Hepatocyte (in vitro differentiated cells): Measurements from ENCODE around the gene CILP2. TPM values are rescaled to one million over a fixed set of nuclear protein-coding genes. Genes with fewer than 3 reads are reported as not detected.

Experiments
- DNase-seq: peaks from one replicate; pipeline ENCODE4 v3.0.0-alpha.2; 2016; ENCODE audit warnings: low spot score
- H2AFZ ChIP-seq: fragments of 200-600 bp; sonication (generic); 2 replicates; pipeline ENCODE4 v1.6.0; 2016; ENCODE audit warnings: antibody characterized with exemption, mild to moderate bottlenecking
- H3K27ac ChIP-seq: fragments of 200-600 bp; sonication (generic); 2 replicates; pipeline ENCODE4 v1.5.1; 2016; ENCODE audit warnings: mild to moderate bottlenecking
- H3K27me3 ChIP-seq: fragments of 200-600 bp; sonication (generic); 2 replicates; pipeline ENCODE4 v1.6.1; 2016
- H3K36me3 ChIP-seq: fragments of 200-600 bp; sonication (generic); replicated peaks from 2 replicates; pipeline ENCODE4 v1.5.1; 2016; ENCODE audit warnings: low read depth; ENCODE audit not compliant: insufficient read depth
- H3K4me1 ChIP-seq: fragments of 200-600 bp; sonication (generic); 2 replicates; pipeline ENCODE4 v1.5.1; 2016; ENCODE audit warnings: mild to moderate bottlenecking, moderate library complexity; ENCODE audit not compliant: insufficient read depth
- H3K4me2 ChIP-seq: fragments of 200-600 bp; sonication (generic); 2 replicates; pipeline ENCODE4 v1.6.0; 2016
- H3K4me3 ChIP-seq: fragments of 200-600 bp; sonication (generic); 2 replicates; pipeline ENCODE4 v1.5.1; 2016; ENCODE audit warnings: mild to moderate bottlenecking
- H3K79me2 ChIP-seq: fragments of 200-600 bp; sonication (generic); 2 replicates; pipeline ENCODE4 v1.6.0; 2017; ENCODE audit warnings: mild to moderate bottlenecking
- H3K9me2 ChIP-seq: fragments of 200-600 bp; sonication (generic); replicated peaks from 2 replicates; pipeline ENCODE4 v1.6.0; 2017; ENCODE audit warnings: mild to moderate bottlenecking; ENCODE audit not compliant: insufficient read depth
- H3K9me3 ChIP-seq: fragments of 200-600 bp; sonication (generic); 2 replicates; pipeline ENCODE4 v1.5.1; 2016; ENCODE audit warnings: low read depth, mild to moderate bottlenecking
- H4K20me1 ChIP-seq: fragments of 200-600 bp; sonication (generic); 2 replicates; pipeline ENCODE4 v1.6.0; 2016; ENCODE audit warnings: mild to moderate bottlenecking; ENCODE audit not compliant: insufficient read depth, poor library complexity, severe bottlenecking
- EZH2 ChIP-seq: fragments of 200-600 bp; sonication (generic); IDR thresholded peaks from 2 replicates; pipeline ENCODE4 v1.6.1; 2016; ENCODE audit warnings: antibody characterized with exemption, mild to moderate bottlenecking, borderline replicate concordance
- EZH2phosphoT487 ChIP-seq: fragments of 200-600 bp; sonication (generic); IDR thresholded peaks from one replicate; pipeline ENCODE4 v1.6.1; 2018; ENCODE audit warnings: antibody characterized with exemption, mild to moderate bottlenecking, low read depth, moderate library complexity; ENCODE audit not compliant: unreplicated experiment, severe bottlenecking
- WGBS: methylation state at CpG from one replicate; pipeline ENCODE4 v1.1.6; 2016; ENCODE audit warnings: low lambda C conversion rate; ENCODE audit errors: missing lambda C conversion rate; 5-methylcytosine and 5-hydroxymethylcytosine counted together
- polyA plus RNA-seq: library from polyadenylated mRNA; unstranded; fragments of >200 nt; fragmentation: Nextera tagmentation; extraction: Ambion mirVana; gene quantifications from 2 replicates; pipeline ENCODE4 v1.2.1, GENCODE V29; 2016
- total RNA-seq: library from RNA; depleted of rRNA; stranded (reverse); fragments of >200 nt; gene quantifications from 2 replicates; pipeline ENCODE4 v1.2.3, GENCODE V29; 2014
- TF ChIP-seq, protein P1 (sequence below): fragments of 200-600 bp; sonication (generic); IDR thresholded peaks from 2 replicates; pipeline ENCODE4 v1.5.1; 2016; ENCODE audit warnings: antibody characterized with exemption, mild to moderate bottlenecking; ENCODE audit not compliant: poor library complexity

CILP2 gene
- total and polyA plus RNA-seq, 2 experiments from 2014 or later: 5.7 to 16.5 TPM

GRCh38 chr19:19541616-19542015, 3.6 kb downstream of the CILP2 start:
- Histone ChIP-seq H3K4me1 (peaks cover 13% of the 10 kb centered on the region), H3K36me3 (no peaks in the 10 kb centered on the region), H3K4me2 (peak overlapping the region; percentile 62), H3K9me2 (no peaks in the 10 kb centered on the region), H3K27me3 (no peaks in the 10 kb centered on the region), H3K79me2 (no peaks in the 10 kb centered on the region), H3K9me3 (no peaks in the 10 kb centered on the region), H3K4me3 (no peak overlapping the region), H4K20me1 (no peaks in the 10 kb centered on the region), H3K27ac (no peak overlapping the region), H2AFZ (no peak overlapping the region)
- DNase-seq: no peak
- 88% methylated on average over 16 of the region's 16 CpGs for WGBS
- no peak for TF ChIP-seq EZH2

GRCh38 chr19:19542507-19542906, 4.4 kb downstream of the CILP2 start:
- H4K20me1 ChIP-seq: no peaks in the 10 kb centered on the region
- TF ChIP-seq EZH2phosphoT487 (no peak), EZH2 (no peak)
- TF ChIP-seq, protein P1, sequence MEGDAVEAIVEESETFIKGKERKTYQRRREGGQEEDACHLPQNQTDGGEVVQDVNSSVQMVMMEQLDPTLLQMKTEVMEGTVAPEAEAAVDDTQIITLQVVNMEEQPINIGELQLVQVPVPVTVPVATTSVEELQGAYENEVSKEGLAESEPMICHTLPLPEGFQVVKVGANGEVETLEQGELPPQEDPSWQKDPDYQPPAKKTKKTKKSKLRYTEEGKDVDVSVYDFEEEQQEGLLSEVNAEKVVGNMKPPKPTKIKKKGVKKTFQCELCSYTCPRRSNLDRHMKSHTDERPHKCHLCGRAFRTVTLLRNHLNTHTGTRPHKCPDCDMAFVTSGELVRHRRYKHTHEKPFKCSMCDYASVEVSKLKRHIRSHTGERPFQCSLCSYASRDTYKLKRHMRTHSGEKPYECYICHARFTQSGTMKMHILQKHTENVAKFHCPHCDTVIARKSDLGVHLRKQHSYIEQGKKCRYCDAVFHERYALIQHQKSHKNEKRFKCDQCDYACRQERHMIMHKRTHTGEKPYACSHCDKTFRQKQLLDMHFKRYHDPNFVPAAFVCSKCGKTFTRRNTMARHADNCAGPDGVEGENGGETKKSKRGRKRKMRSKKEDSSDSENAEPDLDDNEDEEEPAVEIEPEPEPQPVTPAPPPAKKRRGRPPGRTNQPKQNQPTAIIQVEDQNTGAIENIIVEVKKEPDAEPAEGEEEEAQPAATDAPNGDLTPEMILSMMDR: no peak
- no peaks in the 10 kb centered on the region for H3K9me2 ChIP-seq
- no peak for DNase-seq
- no peaks in the 10 kb centered on the region for H3K36me3 ChIP-seq
- H3K27ac ChIP-seq: no peak overlapping the region
- no peak overlapping the region for H2AFZ ChIP-seq
- WGBS: 95% methylated on average over 12 of the region's 12 CpGs
- no peaks in the 10 kb centered on the region for H3K9me3 ChIP-seq
- no peak overlapping the region for H3K4me2 ChIP-seq
- H3K4me1 ChIP-seq: peaks cover 13% of the 10 kb centered on the region
- no peak overlapping the region for H3K4me3 ChIP-seq
- no peaks in the 10 kb centered on the region for H3K79me2 ChIP-seq
- no peaks in the 10 kb centered on the region for H3K27me3 ChIP-seq

- no peaks in the 10 kb centered on the region for H3K79me2 ChIP-seq
- 96% methylated on average over 13 of the region's 13 CpGs for WGBS
- DNase-seq: no peak
- no peaks in the 10 kb centered on the region for H3K36me3 ChIP-seq
- no peaks in the 10 kb centered on the region for H3K27me3 ChIP-seq
- no peaks in the 10 kb centered on the region for H3K9me3 ChIP-seq
- no peak overlapping the region for H3K4me2 ChIP-seq
- TF ChIP-seq EZH2: no peak
- TF ChIP-seq, protein P1: no peak
- TF ChIP-seq EZH2phosphoT487: no peak
- H3K4me3 ChIP-seq: no peak overlapping the region
- peaks cover 10% of the 10 kb centered on the region for H3K4me1 ChIP-seq
- H3K9me2 ChIP-seq: no peaks in the 10 kb centered on the region
- no peak overlapping the region for H3K27ac ChIP-seq
- no peaks in the 10 kb centered on the region for H4K20me1 ChIP-seq
- H2AFZ ChIP-seq: no peak overlapping the region
Measured at GRCh38 chr19:19543101-19543500, 5.0 kb downstream of the CILP2 start.

DNA sequence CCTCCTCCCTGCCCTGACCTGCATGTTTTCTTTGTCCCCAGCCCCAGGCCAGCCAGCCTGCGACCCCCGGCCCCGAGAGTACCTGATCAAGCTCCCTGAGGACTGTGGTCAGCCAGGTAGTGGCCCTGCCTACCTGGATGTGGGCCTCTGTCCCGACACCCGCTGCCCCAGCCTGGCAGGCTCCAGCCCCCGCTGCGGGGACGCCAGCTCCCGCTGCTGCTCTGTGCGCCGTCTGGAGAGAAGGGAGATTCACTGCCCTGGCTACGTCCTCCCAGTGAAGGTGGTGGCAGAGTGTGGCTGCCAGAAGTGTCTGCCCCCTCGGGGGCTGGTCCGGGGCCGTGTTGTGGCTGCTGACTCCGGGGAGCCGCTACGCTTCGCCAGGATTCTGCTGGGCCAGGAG, 5.6 kb downstream of the CILP2 start:
- Histone ChIP-seq H2AFZ (no peak overlapping the region), H4K20me1 (no peaks in the 10 kb centered on the region), H3K9me2 (no peaks in the 10 kb centered on the region), H3K4me1 (peaks cover 4% of the 10 kb centered on the region), H3K79me2 (no peaks in the 10 kb centered on the region), H3K27me3 (no peaks in the 10 kb centered on the region), H3K9me3 (no peaks in the 10 kb centered on the region), H3K27ac (no peak overlapping the region), H3K36me3 (no peaks in the 10 kb centered on the region), H3K4me2 (no peak overlapping the region), H3K4me3 (no peak overlapping the region)
- 92% methylated on average over 19 of the region's 19 CpGs for WGBS
- DNase-seq: no peak
- TF ChIP-seq EZH2: no peak
